Activated CD8-positive, alpha-beta memory T cell treated with anti-CD3 and anti-CD28 coated beads for 24 hours (primary cell): ENCODE data around the gene ADAMTS2.
A peak's percentile ranks its signal among the peaks of the same experiment; 100 is the strongest.

ENCODE experiments used
- DNase-seq: peaks from one replicate; pipeline ENCODE4 v3.0.0-alpha.2; 2020

The ADAMTS2 gene

GRCh38 chr5:179275381-179275878 lies 69.8 kb downstream of the ADAMTS2 start:
- no peak for DNase-seq

GRCh38 chr5:179274321-179275315 lies 70.6 kb downstream of the ADAMTS2 start:
- DNase-seq: no peak

- no peak for DNase-seq
These were observed 71.7 kb downstream of the ADAMTS2 start for GRCh38 chr5:179273441-179274145.

- no peak for DNase-seq
These were observed 72.2 kb downstream of the ADAMTS2 start for GRCh38 chr5:179273073-179273435.

GRCh38 chr5:179272326-179273072 lies 72.8 kb downstream of the ADAMTS2 start:
- no peak for DNase-seq

GRCh38 chr5:179271821-179272325 lies 73.4 kb downstream of the ADAMTS2 start:
- no peak for DNase-seq

GRCh38 chr5:179271428-179271734 lies 73.9 kb downstream of the ADAMTS2 start:
- DNase-seq: no peak

GRCh38 chr5:179270581-179271427 lies 74.5 kb downstream of the ADAMTS2 start:
- no peak for DNase-seq

- no peak for DNase-seq
These were observed 75.3 kb downstream of the ADAMTS2 start for GRCh38 chr5:179269781-179270543.

- no peak for DNase-seq
These were observed 76.1 kb downstream of the ADAMTS2 start for GRCh38 chr5:179268966-179269693.

- no peak for DNase-seq
These were observed 76.8 kb downstream of the ADAMTS2 start for GRCh38 chr5:179268399-179268952.

GRCh38 chr5:179267671-179268083 lies 77.6 kb downstream of the ADAMTS2 start:
- DNase-seq: peak; percentile 5

- peak; percentile 47 for DNase-seq
These were observed 78.1 kb downstream of the ADAMTS2 start for GRCh38 chr5:179267071-179267670.

- DNase-seq: peak; percentile 51
These were observed 78.8 kb downstream of the ADAMTS2 start for GRCh38 chr5:179266291-179267070.

- DNase-seq: peak; percentile 45
These were observed 79.6 kb downstream of the ADAMTS2 start for GRCh38 chr5:179265514-179266290.

- peak; percentile 40 for DNase-seq
These were observed 80.3 kb downstream of the ADAMTS2 start for GRCh38 chr5:179264783-179265513.
